ENCODE measurements around the gene SPATA20.

The SPATA20 gene

DNA sequence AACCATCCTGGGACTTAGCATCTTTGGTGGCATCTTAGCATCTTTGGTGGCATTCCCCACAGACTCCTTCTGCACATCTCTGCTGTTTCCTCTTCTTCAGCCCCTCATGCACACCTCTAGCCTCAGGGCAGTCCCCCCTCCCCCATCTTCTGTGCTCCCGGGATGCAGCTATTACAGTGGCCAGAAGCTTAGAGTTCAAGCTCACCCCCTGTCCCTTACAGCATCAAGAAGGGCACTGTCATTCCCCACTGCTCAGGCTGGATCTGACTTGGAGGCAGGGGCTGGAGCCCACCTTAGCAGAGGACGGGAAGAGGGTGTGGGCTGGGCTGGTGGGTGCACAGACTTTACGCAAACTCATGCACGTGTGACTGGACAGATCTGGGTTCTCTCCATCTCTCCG, 13.8 kb upstream of the SPATA20 start:
- Histone ChIP-seq H3K4me3 (ENCODE audit: low read length) (no peak overlapping the region), H3K9me3 (ENCODE audit: insufficient read depth, low read length) (no peaks in the 10 kb centered on the region), H3K79me2 (ENCODE audit: low read length) (no peaks in the 10 kb centered on the region), H3K36me3 (replicated peaks; ENCODE audit: low read depth, low read length) (no peaks in the 10 kb centered on the region), H3K27ac (ENCODE audit: low read length) (no peak overlapping the region), H3K9ac (ENCODE audit: low read length) (no peak overlapping the region), H4K20me1 (ENCODE audit: insufficient read depth, low read length) (no peaks in the 10 kb centered on the region), H3K27me3 (ENCODE audit: low read depth, low read length) (peaks cover 36% of the 10 kb centered on the region), H3K4me1 (ENCODE audit: low read length) (no peaks in the 10 kb centered on the region), H2AFZ (ENCODE audit: low read depth, low read length) (no peak overlapping the region), H3K4me2 (ENCODE audit: low read length) (no peak overlapping the region)
- TF ChIP-seq, protein P1, sequence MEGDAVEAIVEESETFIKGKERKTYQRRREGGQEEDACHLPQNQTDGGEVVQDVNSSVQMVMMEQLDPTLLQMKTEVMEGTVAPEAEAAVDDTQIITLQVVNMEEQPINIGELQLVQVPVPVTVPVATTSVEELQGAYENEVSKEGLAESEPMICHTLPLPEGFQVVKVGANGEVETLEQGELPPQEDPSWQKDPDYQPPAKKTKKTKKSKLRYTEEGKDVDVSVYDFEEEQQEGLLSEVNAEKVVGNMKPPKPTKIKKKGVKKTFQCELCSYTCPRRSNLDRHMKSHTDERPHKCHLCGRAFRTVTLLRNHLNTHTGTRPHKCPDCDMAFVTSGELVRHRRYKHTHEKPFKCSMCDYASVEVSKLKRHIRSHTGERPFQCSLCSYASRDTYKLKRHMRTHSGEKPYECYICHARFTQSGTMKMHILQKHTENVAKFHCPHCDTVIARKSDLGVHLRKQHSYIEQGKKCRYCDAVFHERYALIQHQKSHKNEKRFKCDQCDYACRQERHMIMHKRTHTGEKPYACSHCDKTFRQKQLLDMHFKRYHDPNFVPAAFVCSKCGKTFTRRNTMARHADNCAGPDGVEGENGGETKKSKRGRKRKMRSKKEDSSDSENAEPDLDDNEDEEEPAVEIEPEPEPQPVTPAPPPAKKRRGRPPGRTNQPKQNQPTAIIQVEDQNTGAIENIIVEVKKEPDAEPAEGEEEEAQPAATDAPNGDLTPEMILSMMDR (IDR thresholded peaks at IDR 0.05; ENCODE audit: low read depth, low read length): no peak
- TF ChIP-seq EZH2phosphoT487 (IDR thresholded peaks at IDR 0.05; ENCODE audit: low read depth): no peak

DNA sequence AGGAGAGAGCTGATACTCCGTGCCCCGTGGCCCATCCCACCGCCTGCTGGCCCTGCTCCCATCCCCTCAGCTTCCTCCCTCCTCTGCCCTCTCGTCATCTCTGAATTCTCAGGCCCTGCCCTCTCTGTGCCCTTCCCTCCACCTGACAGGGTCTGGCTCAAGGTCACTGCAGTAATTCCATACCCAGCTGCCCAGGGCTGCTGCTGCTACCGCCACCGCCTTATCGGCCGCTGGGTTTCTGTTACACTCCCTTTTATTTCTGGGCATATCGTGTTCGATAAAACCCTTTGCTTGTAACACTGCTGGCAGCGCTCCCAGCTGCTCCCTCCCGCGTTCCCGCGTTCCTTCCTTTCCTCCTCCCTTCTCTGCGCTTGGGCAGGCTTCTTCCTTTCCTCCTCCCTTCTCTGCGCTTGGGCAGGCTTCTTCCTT, 13.2 kb upstream of the SPATA20 start:
- Histone ChIP-seq H4K20me1 (ENCODE audit: insufficient read depth, low read length) (no peaks in the 10 kb centered on the region), H3K9me3 (ENCODE audit: insufficient read depth, low read length) (no peaks in the 10 kb centered on the region), H3K36me3 (replicated peaks; ENCODE audit: low read depth, low read length) (no peaks in the 10 kb centered on the region), H3K4me2 (ENCODE audit: low read length) (no peak overlapping the region), H3K27ac (ENCODE audit: low read length) (no peak overlapping the region), H3K4me3 (ENCODE audit: low read length) (no peak overlapping the region), H3K9ac (ENCODE audit: low read length) (no peak overlapping the region), H2AFZ (ENCODE audit: low read depth, low read length) (no peak overlapping the region), H3K27me3 (ENCODE audit: low read depth, low read length) (peaks cover 36% of the 10 kb centered on the region), H3K79me2 (ENCODE audit: low read length) (no peaks in the 10 kb centered on the region), H3K4me1 (ENCODE audit: low read length) (no peaks in the 10 kb centered on the region)
- TF ChIP-seq, protein P1 (IDR thresholded peaks at IDR 0.05; ENCODE audit: low read depth, low read length): no peak
- no peak for TF ChIP-seq EZH2phosphoT487 (IDR thresholded peaks at IDR 0.05; ENCODE audit: low read depth)

DNA sequence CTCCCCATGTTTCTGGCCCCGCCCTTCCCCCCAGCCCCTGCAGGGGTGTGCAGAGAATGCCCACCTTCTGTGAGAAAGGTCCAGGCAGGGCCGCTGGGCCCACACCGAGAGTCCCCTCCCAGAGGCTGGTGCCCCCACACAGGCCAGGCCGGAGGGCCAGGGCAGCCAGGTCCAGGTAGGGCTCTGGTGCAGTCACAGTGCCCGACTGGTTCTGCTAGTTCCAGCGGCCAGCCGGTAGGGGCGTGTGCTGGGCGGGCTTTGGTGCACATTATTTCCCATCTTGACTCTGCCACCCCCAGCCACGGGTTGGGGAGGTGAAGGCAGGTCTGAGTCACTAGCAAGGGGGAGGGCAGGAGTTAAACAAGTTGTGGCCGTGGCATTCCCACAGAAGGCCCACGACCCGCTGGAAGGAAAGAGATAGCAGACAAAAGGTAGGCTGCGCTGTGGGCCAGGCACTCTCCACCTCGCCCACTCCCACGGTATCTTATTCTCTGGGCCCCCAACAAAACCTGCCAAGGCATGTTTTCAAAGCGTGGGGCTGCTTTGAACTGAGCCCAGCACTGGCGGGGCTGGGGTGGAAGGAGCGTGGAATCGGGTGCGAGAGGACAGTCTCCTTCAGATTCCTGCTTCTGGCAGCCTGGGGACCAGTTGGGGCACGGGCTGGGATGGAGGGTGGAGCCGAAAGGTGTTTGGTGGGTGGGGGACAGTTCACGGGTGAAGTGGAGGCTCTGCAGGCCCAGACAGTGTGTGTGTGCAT, 12.6 kb upstream of the SPATA20 start:
- Histone ChIP-seq H3K27ac (ENCODE audit: low read length) (no peak overlapping the region), H3K4me3 (ENCODE audit: low read length) (no peak overlapping the region), H3K4me2 (ENCODE audit: low read length) (no peak overlapping the region), H3K36me3 (replicated peaks; ENCODE audit: low read depth, low read length) (no peaks in the 10 kb centered on the region), H3K79me2 (ENCODE audit: low read length) (no peaks in the 10 kb centered on the region), H3K9me3 (ENCODE audit: insufficient read depth, low read length) (no peaks in the 10 kb centered on the region), H2AFZ (ENCODE audit: low read depth, low read length) (no peak overlapping the region), H3K27me3 (ENCODE audit: low read depth, low read length) (peaks cover 36% of the 10 kb centered on the region), H3K9ac (ENCODE audit: low read length) (no peak overlapping the region), H4K20me1 (ENCODE audit: insufficient read depth, low read length) (no peaks in the 10 kb centered on the region), H3K4me1 (ENCODE audit: low read length) (no peaks in the 10 kb centered on the region)
- TF ChIP-seq EZH2phosphoT487 (IDR thresholded peaks at IDR 0.05; ENCODE audit: low read depth): no peak

DNA sequence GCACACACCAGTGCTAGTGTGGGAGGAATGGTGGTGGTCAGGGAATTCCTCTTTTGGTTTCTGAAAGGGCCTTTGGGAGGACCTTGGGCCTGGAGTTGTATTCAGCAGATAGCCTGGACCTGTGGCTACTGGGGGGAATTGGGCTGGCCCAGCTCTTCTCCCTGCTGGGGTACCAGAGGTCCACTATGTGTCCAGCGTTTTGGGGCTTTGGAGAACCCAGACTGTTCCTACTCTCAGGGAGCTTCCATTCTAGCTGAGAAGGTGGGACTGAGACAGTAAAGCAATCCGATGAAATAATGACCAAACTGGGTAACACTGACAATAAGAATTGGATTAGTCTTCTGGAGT, 12.0 kb upstream of the SPATA20 start:
- Histone ChIP-seq H3K79me2 (ENCODE audit: low read length) (no peaks in the 10 kb centered on the region), H3K36me3 (replicated peaks; ENCODE audit: low read depth, low read length) (no peaks in the 10 kb centered on the region), H3K27me3 (ENCODE audit: low read depth, low read length) (peaks cover 36% of the 10 kb centered on the region), H3K4me1 (ENCODE audit: low read length) (no peaks in the 10 kb centered on the region), H3K27ac (ENCODE audit: low read length) (no peak overlapping the region), H3K9me3 (ENCODE audit: insufficient read depth, low read length) (no peaks in the 10 kb centered on the region), H3K9ac (ENCODE audit: low read length) (no peak overlapping the region), H2AFZ (ENCODE audit: low read depth, low read length) (no peak overlapping the region), H3K4me3 (ENCODE audit: low read length) (no peak overlapping the region), H4K20me1 (ENCODE audit: insufficient read depth, low read length) (no peaks in the 10 kb centered on the region), H3K4me2 (ENCODE audit: low read length) (no peak overlapping the region)
- no peak for TF ChIP-seq EZH2phosphoT487 (IDR thresholded peaks at IDR 0.05; ENCODE audit: low read depth)
- TF ChIP-seq, protein P1 (IDR thresholded peaks at IDR 0.05; ENCODE audit: low read depth, low read length): no peak

Measured in OCI-LY3 (cell line).